KMS-11 (cell line): ENCODE measurements around the gene MCC.

Source experiments
- H2AFZ ChIP-seq: fragments of 200-600 bp; sonication (generic); 2 replicates; pipeline ENCODE4 v1.6.1; 2016; ENCODE audit warnings: antibody characterized with exemption, mixed run types, low read depth
- H3K27ac ChIP-seq: fragments of 200-600 bp; sonication (generic); 2 replicates; pipeline ENCODE4 v1.6.1; 2016; ENCODE audit warnings: mild to moderate bottlenecking, mixed run types
- H3K27me3 ChIP-seq: fragments of 200-600 bp; sonication (generic); 2 replicates; pipeline ENCODE4 v1.6.1; 2017; ENCODE audit warnings: mild to moderate bottlenecking, low read depth, mixed run types, moderate library complexity; ENCODE audit not compliant: insufficient read depth
- H3K36me3 ChIP-seq: fragments of 200-600 bp; sonication (generic); 2 replicates; pipeline ENCODE4 v1.6.1; 2017; ENCODE audit warnings: mild to moderate bottlenecking, mixed run types; ENCODE audit not compliant: insufficient read depth
- H3K4me1 ChIP-seq: fragments of 200-600 bp; sonication (generic); 2 replicates; pipeline ENCODE4 v1.6.1; 2016; ENCODE audit warnings: mild to moderate bottlenecking, low read depth, mixed run types; ENCODE audit not compliant: poor library complexity, severe bottlenecking
- H3K4me2 ChIP-seq: fragments of 200-600 bp; sonication (generic); 2 replicates; pipeline ENCODE4 v1.7.0; 2016; ENCODE audit warnings: mild to moderate bottlenecking, mixed run types
- H3K4me3 ChIP-seq: fragments of 200-600 bp; sonication (generic); IDR thresholded peaks from 2 replicates; pipeline ENCODE4 v1.6.1; 2017; ENCODE audit warnings: low read depth, low read length, mixed read lengths; ENCODE audit not compliant: insufficient read depth
- H3K79me2 ChIP-seq: fragments of 200-600 bp; sonication (generic); 2 replicates; pipeline ENCODE4 v1.6.1; 2016; ENCODE audit warnings: low read depth, mixed run types; ENCODE audit not compliant: insufficient read depth
- H3K9ac ChIP-seq: fragments of 200-600 bp; sonication (generic); 2 replicates; pipeline ENCODE4 v1.6.1; 2016; ENCODE audit warnings: mild to moderate bottlenecking, mixed run types
- H4K20me1 ChIP-seq: fragments of 200-600 bp; sonication (generic); 2 replicates; pipeline ENCODE4 v1.6.1; 2016; ENCODE audit warnings: mild to moderate bottlenecking, mixed run types; ENCODE audit not compliant: insufficient read depth
- TF ChIP-seq, protein P1 (sequence below): fragments of 200-600 bp; sonication (generic); conservative IDR thresholded peaks from 2 replicates; pipeline ENCODE4 v1.6.1; 2017; ENCODE audit warnings: low read depth, mild to moderate bottlenecking, antibody characterized with exemption, low read length, moderate library complexity, mixed read lengths

Gene MCC

DNA sequence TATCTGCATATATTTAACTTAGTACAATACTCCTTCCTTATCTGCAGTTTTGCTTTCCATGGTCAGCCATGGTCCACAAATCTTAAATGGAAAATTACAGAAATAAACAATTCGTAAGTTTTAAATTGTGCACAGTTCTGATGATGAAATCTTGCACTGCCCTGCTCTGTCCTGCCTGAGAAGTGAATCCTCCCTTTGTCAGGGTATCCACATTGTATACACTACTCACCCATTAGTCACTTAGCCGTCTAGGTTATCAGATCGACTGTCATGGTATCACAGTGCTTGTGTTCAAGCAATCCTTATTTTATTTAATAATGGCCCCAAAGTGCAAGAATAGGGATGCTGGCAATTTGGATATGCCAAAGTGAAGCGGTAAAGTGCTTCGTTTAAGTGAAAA lies 16.9 kb upstream of the MCC start:
- Histone ChIP-seq H3K9ac (no peak overlapping the region), H3K4me1 (no peaks in the 10 kb centered on the region), H3K79me2 (no peaks in the 10 kb centered on the region), H3K27me3 (no peaks in the 10 kb centered on the region), H2AFZ (no peak overlapping the region), H3K4me2 (no peak overlapping the region), H3K4me3 (no peak overlapping the region), H4K20me1 (no peaks in the 10 kb centered on the region), H3K36me3 (no peaks in the 10 kb centered on the region), H3K27ac (no peak overlapping the region)
- TF ChIP-seq, protein P1, sequence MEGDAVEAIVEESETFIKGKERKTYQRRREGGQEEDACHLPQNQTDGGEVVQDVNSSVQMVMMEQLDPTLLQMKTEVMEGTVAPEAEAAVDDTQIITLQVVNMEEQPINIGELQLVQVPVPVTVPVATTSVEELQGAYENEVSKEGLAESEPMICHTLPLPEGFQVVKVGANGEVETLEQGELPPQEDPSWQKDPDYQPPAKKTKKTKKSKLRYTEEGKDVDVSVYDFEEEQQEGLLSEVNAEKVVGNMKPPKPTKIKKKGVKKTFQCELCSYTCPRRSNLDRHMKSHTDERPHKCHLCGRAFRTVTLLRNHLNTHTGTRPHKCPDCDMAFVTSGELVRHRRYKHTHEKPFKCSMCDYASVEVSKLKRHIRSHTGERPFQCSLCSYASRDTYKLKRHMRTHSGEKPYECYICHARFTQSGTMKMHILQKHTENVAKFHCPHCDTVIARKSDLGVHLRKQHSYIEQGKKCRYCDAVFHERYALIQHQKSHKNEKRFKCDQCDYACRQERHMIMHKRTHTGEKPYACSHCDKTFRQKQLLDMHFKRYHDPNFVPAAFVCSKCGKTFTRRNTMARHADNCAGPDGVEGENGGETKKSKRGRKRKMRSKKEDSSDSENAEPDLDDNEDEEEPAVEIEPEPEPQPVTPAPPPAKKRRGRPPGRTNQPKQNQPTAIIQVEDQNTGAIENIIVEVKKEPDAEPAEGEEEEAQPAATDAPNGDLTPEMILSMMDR = no peak

GRCh38 chr5:113503146-113503545 lies 14.9 kb upstream of the MCC start:
- H3K4me1 ChIP-seq = no peaks in the 10 kb centered on the region
- H3K36me3 ChIP-seq = no peaks in the 10 kb centered on the region
- no peaks in the 10 kb centered on the region for H4K20me1 ChIP-seq
- H3K27me3 ChIP-seq = no peaks in the 10 kb centered on the region
- H3K27ac ChIP-seq = no peak overlapping the region
- no peak overlapping the region for H2AFZ ChIP-seq
- H3K79me2 ChIP-seq = no peaks in the 10 kb centered on the region
- H3K4me3 ChIP-seq = no peak overlapping the region
- H3K4me2 ChIP-seq = no peak overlapping the region
- TF ChIP-seq, protein P1 = no peak
- no peak overlapping the region for H3K9ac ChIP-seq

DNA sequence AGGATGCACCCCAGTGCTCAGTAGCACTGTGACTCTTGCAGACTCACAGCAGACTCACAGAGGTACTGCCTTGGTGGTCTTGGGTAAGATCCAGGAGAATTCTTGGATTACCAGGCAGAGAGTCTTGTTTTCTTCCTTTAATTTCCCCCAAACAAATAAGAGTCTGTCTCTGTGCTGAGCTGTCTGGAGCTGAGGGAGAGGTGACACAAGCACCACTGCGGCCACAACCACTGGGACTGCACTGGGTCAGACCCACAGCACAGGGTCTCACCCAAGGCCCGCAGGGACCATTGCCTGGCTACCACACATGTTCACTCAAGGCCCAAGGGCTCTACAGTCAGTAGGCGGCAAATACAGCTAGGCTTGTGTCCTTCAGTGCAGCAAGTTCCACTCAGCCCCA lies 13.8 kb upstream of the MCC start:
- H3K9ac ChIP-seq = no peak overlapping the region
- H3K27me3 ChIP-seq = no peaks in the 10 kb centered on the region
- no peaks in the 10 kb centered on the region for H3K36me3 ChIP-seq
- H3K27ac ChIP-seq = no peak overlapping the region
- H3K79me2 ChIP-seq = no peaks in the 10 kb centered on the region
- H4K20me1 ChIP-seq = no peaks in the 10 kb centered on the region
- TF ChIP-seq, protein P1 = no peak
- no peak overlapping the region for H3K4me3 ChIP-seq
- H3K4me1 ChIP-seq = no peaks in the 10 kb centered on the region
- H2AFZ ChIP-seq = no peak overlapping the region
- H3K4me2 ChIP-seq = no peak overlapping the region

DNA sequence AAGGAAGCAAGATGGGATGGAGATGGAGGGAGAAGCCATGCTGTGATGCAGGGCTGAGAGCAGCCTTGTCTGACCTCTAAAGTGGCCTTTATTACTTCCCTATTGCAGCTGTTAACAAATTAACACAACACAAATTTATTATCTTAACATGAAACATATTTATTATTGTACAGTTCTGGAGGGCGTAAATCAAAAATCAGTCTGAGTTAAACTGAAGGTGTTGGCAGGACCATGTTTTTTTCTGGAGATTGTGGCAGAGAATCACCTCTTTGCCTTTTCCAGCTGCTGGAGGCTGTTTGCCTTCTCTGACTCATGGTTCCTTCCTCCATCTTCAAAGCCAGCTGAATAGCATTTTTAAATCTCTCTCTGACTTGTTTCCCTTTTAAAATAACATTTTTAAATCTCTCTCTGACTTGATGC lies 7.2 kb upstream of the MCC start:
- H3K27me3 ChIP-seq = no peaks in the 10 kb centered on the region
- H3K9ac ChIP-seq = no peak overlapping the region
- H4K20me1 ChIP-seq = no peaks in the 10 kb centered on the region
- no peak overlapping the region for H3K27ac ChIP-seq
- no peak overlapping the region for H3K4me2 ChIP-seq
- H3K36me3 ChIP-seq = no peaks in the 10 kb centered on the region
- H2AFZ ChIP-seq = no peak overlapping the region
- H3K4me1 ChIP-seq = no peaks in the 10 kb centered on the region
- H3K79me2 ChIP-seq = no peaks in the 10 kb centered on the region
- TF ChIP-seq, protein P1 = no peak
- no peak overlapping the region for H3K4me3 ChIP-seq
